AG04449 (cell line): ENCODE data around the gene ACVR1C.
"Not testable (repeated sequence)": the region's sequence is repeated elsewhere in the genome, so short reads cannot be mapped to it uniquely, and the experiment has no call there.

Source experiments
- CTCF ChIA-PET: fragments of 350-600 bp; formaldehyde crosslinking; extraction: SDS; loops from one replicate; lab custom pipeline; 2021; ENCODE audit warnings: antibody characterized with exemption; lab: Yijun Ruan, JAX
- POLR2A ChIA-PET: fragments of 400-600, 350-600 bp; formaldehyde crosslinking; extraction: SDS; loops from one replicate; lab custom pipeline; 2020; ENCODE audit warnings: antibody characterized with exemption, inconsistent platforms; lab: Yijun Ruan, JAX
- DNase-seq: peaks from one replicate; pipeline ENCODE4 v3.0.0-alpha.2; 2010; ENCODE audit warnings: low read depth, low spot score
- H3K4me3 ChIP-seq: 2 replicates; pipeline ENCODE4 v1.5.1; 2011; ENCODE audit warnings: low read depth, mild to moderate bottlenecking, control low read depth, low read length
- TF ChIP-seq, protein P1 (sequence below): IDR thresholded peaks from one replicate; pipeline ENCODE4 v1.5.1; 2011; ENCODE audit warnings: mild to moderate bottlenecking, moderate library complexity, low read length, control low read depth, inconsistent platforms; ENCODE audit not compliant: insufficient read depth; ENCODE audit errors: missing control alignments

Gene ACVR1C

DNA sequence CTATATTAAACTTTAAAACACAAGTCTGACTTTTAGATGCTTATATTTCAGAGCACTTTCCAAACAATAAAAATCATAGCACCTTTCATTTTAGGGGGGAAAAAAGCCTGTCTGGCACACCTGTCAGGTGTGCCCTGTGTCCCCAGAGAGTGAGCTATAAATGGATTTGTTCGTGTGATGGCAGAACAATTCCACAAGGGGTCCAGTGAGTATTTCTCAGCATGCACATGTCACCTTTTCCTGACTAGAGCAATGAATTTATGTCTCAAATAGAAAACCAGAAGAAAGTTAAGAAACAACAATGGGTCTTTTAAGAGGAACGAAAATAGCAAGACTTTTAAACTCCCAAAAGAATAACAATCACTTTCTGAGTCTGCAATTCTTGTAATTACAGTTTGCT is 55.9 kb downstream of the ACVR1C start:
- ChIA-PET CTCF (interaction anchor here (1.0 kb wide), 1 partner anchor 8 kb away, joined by 3 read pairs; no protein-coding TSS in a partner anchor), POLR2A (no interaction called here)
- no peak overlapping the region for H3K4me3 ChIP-seq
- no peak for DNase-seq
- TF ChIP-seq, protein P1, sequence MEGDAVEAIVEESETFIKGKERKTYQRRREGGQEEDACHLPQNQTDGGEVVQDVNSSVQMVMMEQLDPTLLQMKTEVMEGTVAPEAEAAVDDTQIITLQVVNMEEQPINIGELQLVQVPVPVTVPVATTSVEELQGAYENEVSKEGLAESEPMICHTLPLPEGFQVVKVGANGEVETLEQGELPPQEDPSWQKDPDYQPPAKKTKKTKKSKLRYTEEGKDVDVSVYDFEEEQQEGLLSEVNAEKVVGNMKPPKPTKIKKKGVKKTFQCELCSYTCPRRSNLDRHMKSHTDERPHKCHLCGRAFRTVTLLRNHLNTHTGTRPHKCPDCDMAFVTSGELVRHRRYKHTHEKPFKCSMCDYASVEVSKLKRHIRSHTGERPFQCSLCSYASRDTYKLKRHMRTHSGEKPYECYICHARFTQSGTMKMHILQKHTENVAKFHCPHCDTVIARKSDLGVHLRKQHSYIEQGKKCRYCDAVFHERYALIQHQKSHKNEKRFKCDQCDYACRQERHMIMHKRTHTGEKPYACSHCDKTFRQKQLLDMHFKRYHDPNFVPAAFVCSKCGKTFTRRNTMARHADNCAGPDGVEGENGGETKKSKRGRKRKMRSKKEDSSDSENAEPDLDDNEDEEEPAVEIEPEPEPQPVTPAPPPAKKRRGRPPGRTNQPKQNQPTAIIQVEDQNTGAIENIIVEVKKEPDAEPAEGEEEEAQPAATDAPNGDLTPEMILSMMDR = no peak

DNA sequence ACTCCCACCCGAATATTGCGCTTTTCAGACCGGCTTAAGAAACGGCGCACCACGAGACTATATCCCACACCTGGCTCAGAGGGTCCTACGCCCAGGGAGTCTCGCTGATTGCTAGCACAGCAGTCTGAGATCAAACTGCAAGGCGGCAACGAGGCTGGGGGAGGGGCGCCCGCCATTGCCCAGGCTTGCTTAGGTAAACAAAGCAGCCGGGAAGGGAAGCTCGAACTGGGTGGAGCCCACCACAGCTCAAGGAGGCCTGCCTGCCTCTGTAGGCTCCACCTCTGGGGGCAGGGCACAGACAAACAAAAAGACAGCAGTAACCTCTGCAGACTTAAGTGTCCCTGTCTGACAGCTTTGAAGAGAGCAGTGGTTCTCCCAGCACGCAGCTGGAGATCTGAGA is 62.0 kb downstream of the ACVR1C start:
- DNase-seq, POLR2A ChIA-PET, CTCF ChIA-PET, H3K4me3 ChIP-seq: not testable (repeated sequence)

DNA sequence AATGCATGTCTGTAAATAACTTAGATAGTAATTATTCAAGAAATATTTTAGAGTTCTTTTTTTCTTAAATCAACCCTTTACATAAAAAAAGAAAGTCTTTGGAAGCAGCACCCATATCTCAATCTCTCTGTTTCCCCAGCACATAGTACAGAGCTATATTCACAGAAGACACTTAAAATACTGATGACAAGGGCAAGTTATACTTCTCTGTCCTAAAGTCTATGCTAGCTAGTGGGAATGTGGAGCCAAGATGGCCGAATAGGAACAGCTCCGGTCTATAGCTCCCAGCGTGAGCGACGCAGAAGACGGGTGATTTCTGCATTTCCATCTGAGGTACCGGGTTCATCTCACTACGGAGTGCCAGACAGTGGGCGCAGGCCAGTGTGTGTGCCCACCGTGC is 62.6 kb downstream of the ACVR1C start:
- POLR2A ChIA-PET, DNase-seq, H3K4me3 ChIP-seq, CTCF ChIA-PET: not testable (repeated sequence)

DNA sequence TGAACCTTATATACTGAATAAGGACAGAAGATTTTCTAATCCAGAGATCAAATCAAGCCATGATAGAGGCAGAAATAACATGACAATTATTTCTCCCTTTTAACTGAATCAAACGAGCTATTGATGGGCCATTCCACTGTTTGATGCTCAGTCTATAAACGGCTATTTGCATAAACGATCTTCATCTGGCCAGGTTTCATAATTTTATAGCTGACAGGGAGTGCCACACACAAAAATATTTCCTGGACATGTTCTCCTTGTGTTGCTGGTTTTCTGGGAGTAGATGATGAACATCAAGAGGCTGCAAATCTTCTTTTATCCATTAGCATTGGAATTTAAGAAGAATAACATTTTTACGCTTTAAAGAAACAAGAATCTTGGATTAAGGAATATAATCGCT is 63.1 kb downstream of the ACVR1C start:
- DNase-seq = no peak
- ChIA-PET POLR2A (no interaction called here), CTCF (no interaction called here)
- TF ChIP-seq, protein P1 = no peak
- no peak overlapping the region for H3K4me3 ChIP-seq

DNA sequence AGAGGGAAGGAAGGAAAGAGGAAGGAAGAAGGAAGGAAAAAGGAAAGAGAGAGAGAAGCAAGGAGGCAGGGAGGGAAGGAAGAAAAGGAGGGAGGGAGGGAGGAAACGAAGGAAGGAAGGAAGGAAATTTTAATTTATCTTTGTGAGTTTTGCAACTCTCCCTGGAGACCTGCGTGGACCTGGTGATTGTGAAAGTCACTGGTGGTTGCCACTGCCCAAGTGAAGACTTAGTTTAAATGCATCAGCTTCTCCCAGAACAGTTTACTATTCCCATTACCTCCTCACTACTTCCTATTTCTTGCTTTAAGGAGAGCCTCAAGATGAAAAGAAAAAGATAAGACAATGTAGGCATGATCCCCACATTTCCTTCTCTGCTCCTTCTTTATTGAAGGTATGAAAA is 68.8 kb downstream of the ACVR1C start:
- DNase-seq = no peak
- TF ChIP-seq, protein P1 = no peak
- POLR2A ChIA-PET = no interaction called here
- CTCF ChIA-PET = no interaction called here
- H3K4me3 ChIP-seq = no peak overlapping the region

DNA sequence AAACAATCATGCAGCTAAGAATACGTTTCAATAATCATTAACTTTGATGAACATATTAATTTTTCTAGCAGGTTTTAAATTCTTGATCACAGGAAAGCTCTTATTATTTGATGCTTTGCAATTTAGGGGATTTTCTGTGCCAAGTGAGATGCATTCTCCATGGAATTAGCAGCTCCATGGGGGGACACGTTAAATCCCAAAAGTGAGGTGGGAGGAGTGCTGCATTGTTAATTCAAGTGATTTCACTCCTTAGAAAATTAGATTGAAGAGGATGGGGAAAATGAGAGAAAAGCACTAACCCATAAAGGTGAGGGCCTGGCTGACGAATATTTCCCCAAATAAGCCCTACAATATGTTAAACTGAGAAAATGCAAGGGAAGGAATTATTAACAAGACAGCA is 69.2 kb downstream of the ACVR1C start:
- H3K4me3 ChIP-seq = no peak overlapping the region
- CTCF ChIA-PET = no interaction called here

DNA sequence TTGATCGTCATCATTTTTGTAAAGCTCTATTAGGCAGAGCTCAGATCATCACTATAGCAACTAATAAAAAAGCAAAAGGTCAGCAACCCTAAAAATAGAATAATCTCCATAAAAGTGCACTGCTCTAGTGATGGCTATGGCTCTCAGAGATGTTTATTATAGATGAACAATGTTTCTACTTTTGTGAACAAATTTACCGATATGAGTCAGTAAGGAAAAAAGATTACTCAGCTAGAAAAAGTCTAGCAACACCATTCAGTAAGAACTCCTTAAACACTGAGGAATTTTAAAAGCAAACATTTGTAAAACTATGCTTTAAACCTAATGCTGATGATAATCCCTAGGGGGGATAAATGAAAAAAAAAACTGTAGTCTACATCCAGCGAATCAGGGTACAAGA is 69.6 kb downstream of the ACVR1C start:
- no peak for DNase-seq
- TF ChIP-seq, protein P1 = no peak
- POLR2A ChIA-PET = no interaction called here
- CTCF ChIA-PET = no interaction called here
- H3K4me3 ChIP-seq = no peak overlapping the region

More for the DNA sequence above, 69.2 kb downstream of the ACVR1C start:
- TF ChIP-seq, protein P1 = no peak
- DNase-seq = no peak
- POLR2A ChIA-PET = no interaction called here
